Natural killer cell treated with Interleukin-12 subunit alpha and Interleukin-12 subunit beta and Interleukin-15 and Interleukin-18, amount 100 ng/mL, for 72 hours (primary cell): Measurements from ENCODE around the gene TOPBP1. TPM values are rescaled to one million over a fixed set of nuclear protein-coding genes. Genes with fewer than 3 reads are reported as not detected.
"Not testable (repeated sequence)": the region's sequence is repeated elsewhere in the genome, so short reads cannot be mapped to it uniquely, and the experiment has no call there.

ENCODE experiments used
- ATAC-seq, 2 donors: fragments of 150-1000 bp; cut with Tn5 transposase in 1 of 2; sonication (Bioruptor Pico), chemical (Tn5 transposase) in 1 of 2; 2 replicates each; pipeline ENCODE4 v1.10.0; 2021
- DNase-seq: peaks from one replicate; pipeline ENCODE4 v3.0.0; 2022; ENCODE audit warnings: low spot score
- H3K27ac Mint-ChIP-seq, 2 donors: 1 replicate in 1 of 2; 2 replicates in 1 of 2; pipeline ENCODE4 v1.8.0; 2022; ENCODE audit warnings: mixed read lengths in 2 of 2, mild to moderate bottlenecking in 1 of 2, moderate library complexity in 1 of 2
- H3K27me3 Mint-ChIP-seq, 2 donors: 1 replicate in 1 of 2; 2 replicates in 1 of 2; pipeline ENCODE4 v1.8.0; 2022; ENCODE audit warnings: mixed read lengths in 2 of 2
- H3K36me3 Mint-ChIP-seq: one replicate; pipeline ENCODE4 v1.8.0; 2022; ENCODE audit warnings: mixed read lengths
- H3K4me1 Mint-ChIP-seq, 2 donors: 1 replicate in 1 of 2; 2 replicates in 1 of 2; pipeline ENCODE4 v1.8.0; 2022; ENCODE audit warnings: low read depth in 2 of 2, mixed read lengths in 2 of 2, mild to moderate bottlenecking in 1 of 2
- H3K4me3 Mint-ChIP-seq: one replicate; pipeline ENCODE4 v1.8.0; 2022; ENCODE audit warnings: mixed read lengths
- H3K9me3 Mint-ChIP-seq: 2 replicates; pipeline ENCODE4 v1.8.0; 2022; ENCODE audit warnings: mixed read lengths
- total RNA-seq, 2 donors: library from RNA; stranded (reverse); gene quantifications; one replicate each; pipeline ENCODE4 v1.2.3, GENCODE V29; 2022

TOPBP1 gene
- total RNA-seq, 2 donors from 2014 or later = 69.3 to 106 TPM

DNA sequence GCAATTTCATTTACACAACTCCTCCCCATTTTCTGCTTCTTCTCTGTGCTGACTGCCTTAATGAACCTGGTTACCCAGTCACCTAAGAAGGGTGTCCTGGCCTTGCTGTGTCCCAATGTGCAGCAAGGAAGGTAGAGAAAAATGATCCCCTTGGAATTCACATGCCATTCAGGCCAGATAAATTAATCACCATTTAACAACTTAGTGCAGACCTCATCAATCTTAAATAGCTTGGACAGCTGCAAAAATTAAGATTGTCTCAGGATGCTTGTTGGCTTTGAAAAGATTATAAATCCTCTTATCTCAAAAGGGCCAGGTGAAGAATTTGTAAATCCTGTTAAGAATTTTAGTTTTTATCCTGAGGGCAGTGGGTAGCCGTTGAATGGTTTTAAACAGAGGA is 97.9 kb downstream of the TOPBP1 start:
- ATAC-seq = no peak
- H3K36me3 Mint-ChIP-seq = no peaks in the 10 kb centered on the region
- DNase-seq = no peak
- H3K4me3 Mint-ChIP-seq = no peak overlapping the region
- H3K27ac Mint-ChIP-seq = no peak overlapping the region
- H3K4me1 Mint-ChIP-seq = no peaks in the 10 kb centered on the region
- H3K9me3 Mint-ChIP-seq = no peaks in the 10 kb centered on the region
- H3K27me3 Mint-ChIP-seq = peaks cover 0 to 3% of the 10 kb centered on the region in 2 donors

DNA sequence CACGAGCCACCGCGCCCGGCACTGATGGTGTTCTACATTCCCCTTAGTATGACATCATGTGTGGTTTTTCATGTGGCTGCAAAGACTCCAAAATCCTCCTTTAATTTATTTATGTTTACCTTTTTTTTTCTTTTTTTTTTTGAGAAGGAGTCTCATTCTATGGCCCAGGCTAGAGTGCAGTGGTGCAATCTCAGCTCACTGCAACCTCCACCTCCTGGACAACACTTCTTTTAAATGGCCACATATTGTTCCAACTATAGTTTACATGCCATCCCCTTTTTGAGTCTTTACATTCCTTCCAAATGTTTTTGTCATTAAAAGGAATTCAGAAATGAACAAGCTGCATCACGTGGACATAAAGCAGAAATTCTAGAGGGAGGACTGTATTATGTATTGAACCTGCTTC is 98.6 kb downstream of the TOPBP1 start:
- no peak overlapping the region for H3K27ac Mint-ChIP-seq
- H3K9me3 Mint-ChIP-seq = no peaks in the 10 kb centered on the region
- H3K4me3 Mint-ChIP-seq = no peak overlapping the region
- DNase-seq (no peak), ATAC-seq (no peak)
- H3K4me1 Mint-ChIP-seq = no peaks in the 10 kb centered on the region
- H3K36me3 Mint-ChIP-seq = no peaks in the 10 kb centered on the region
- peaks cover 0 to 3% of the 10 kb centered on the region in 2 donors for H3K27me3 Mint-ChIP-seq

DNA sequence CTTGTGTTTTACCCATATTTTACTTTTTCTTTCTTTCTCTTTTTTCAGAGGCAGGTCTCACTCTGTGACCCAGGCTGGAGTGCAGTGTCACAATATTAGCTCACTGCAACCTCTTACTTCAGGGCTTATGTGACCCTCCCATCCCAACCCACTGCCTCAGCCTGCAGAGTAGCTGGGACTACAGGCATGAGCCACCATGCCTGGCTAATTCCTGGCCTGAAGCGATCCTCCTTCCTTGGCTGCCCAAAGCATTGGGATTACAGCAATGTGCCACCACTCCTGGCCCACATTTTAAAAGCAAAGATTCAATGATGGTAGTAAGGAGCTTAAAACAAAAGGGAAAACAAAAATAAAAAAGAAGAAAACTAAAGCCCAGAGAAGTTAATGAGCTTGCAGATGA is 99.4 kb downstream of the TOPBP1 start:
- H3K27me3 Mint-ChIP-seq = peaks cover 0 to 3% of the 10 kb centered on the region in 2 donors
- no peaks in the 10 kb centered on the region for H3K9me3 Mint-ChIP-seq
- no peak overlapping the region for H3K4me3 Mint-ChIP-seq
- DNase-seq (no peak), ATAC-seq (no peak)
- H3K4me1 Mint-ChIP-seq = no peaks in the 10 kb centered on the region
- no peak overlapping the region for H3K27ac Mint-ChIP-seq
- no peaks in the 10 kb centered on the region for H3K36me3 Mint-ChIP-seq

DNA sequence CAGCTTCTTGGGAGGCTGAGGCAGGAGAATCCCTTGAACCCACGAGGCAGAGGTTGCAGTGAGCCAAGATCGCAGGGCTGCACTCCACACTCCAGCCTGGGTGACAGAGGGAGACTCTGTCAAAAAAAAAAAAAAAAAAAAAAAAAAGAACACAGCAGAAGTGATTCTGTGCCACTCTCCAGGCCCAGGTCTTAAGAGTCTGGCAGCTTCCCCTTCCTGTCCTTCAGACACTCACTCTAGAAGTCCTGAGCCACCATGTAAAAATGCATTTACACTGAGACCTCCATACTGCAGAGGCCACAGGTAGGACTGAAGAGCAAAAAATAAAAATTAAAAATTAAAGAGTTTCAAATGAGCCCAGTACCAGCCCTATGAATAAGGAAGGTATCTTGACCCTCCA is 100.1 kb downstream of the TOPBP1 start:
- Mint-ChIP-seq H3K27me3 (peaks cover 0 to 3% of the 10 kb centered on the region in 2 donors), H3K4me1 (no peaks in the 10 kb centered on the region), H3K36me3 (no peaks in the 10 kb centered on the region), H3K9me3 (no peaks in the 10 kb centered on the region), H3K27ac (no peak overlapping the region), H3K4me3 (no peak overlapping the region)
- ATAC-seq (no peak), DNase-seq (no peak)

DNA sequence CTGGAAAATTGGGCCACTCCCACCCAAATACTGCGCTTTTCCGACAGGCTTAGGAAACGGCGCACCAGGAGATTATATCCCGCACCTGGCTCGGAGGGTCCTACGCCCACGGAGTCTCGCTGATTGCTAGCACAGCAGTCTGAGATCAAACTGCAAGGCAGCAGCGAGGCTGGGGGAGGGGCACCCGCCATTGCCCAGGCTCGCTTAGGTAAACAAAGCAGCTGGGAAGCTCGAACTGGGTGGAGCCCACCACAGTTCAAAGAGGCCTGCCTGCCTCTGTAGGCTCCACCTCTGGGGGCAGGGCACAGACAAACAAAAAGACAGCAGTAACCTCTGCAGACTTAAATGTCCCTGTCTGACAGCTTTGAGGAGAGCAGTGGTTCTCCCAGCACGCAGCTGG is 110.2 kb downstream of the TOPBP1 start:
- not testable (repeated sequence) for H3K27me3 Mint-ChIP-seq, H3K27ac Mint-ChIP-seq, ATAC-seq, H3K36me3 Mint-ChIP-seq, H3K4me1 Mint-ChIP-seq, DNase-seq, H3K4me3 Mint-ChIP-seq, H3K9me3 Mint-ChIP-seq

Other genes with a start within 250 kb of the TOPBP1 start
- 100 to 1,000 TPM; 202 to 204 TPM for gene CDV3, start 88.3 kb downstream of the TOPBP1 start, total RNA-seq
- under 1 TPM; 0.78 to 0.98 TPM for gene TF, start 84.5 kb upstream of the TOPBP1 start, total RNA-seq
- gene SRPRB, start 143.9 kb upstream of the TOPBP1 start, total RNA-seq = 10 to 100 TPM; 81.4 to 84.5 TPM
- gene RAB6B, start 233.9 kb upstream of the TOPBP1 start, total RNA-seq = under 1 TPM; 0.21 to 0.81 TPM